ENCODE measurements around the gene DNMBP.

GRCh38 chr10:100038561-100039071 lies 28.9 kb upstream of the DNMBP start:
- TF ChIP-seq CTCF (IDR thresholded peaks at IDR 0.05) (no peak), POLR2AphosphoS5 (IDR thresholded peaks at IDR 0.05; ENCODE audit: low read depth, low read length) (no peak)

Measured in Panc1 (cell line).